Skeletal muscle satellite cell (primary cell): Measurements from ENCODE around the gene SYNE1.

Source experiments
- H3K27me3 ChIP-seq: 2 replicates; pipeline ENCODE4 v1.7.0; 2013; ENCODE audit warnings: low read length; ENCODE audit not compliant: control insufficient read depth, insufficient read depth
- H3K36me3 ChIP-seq: 2 replicates; pipeline ENCODE4 v1.7.0; 2013; ENCODE audit warnings: mild to moderate bottlenecking, control low read depth, low read length; ENCODE audit not compliant: insufficient read depth
- H3K4me1 ChIP-seq: 2 replicates; pipeline ENCODE4 v1.7.0; 2013; ENCODE audit warnings: low read length; ENCODE audit not compliant: control insufficient read depth, insufficient read depth
- H3K4me2 ChIP-seq: 2 replicates; pipeline ENCODE4 v1.7.0; 2013; ENCODE audit warnings: mild to moderate bottlenecking, low read length
- H3K4me3 ChIP-seq: 2 replicates; pipeline ENCODE4 v1.7.0; 2013; ENCODE audit warnings: low read length
- H3K9ac ChIP-seq: 2 replicates; pipeline ENCODE4 v1.7.0; 2013; ENCODE audit warnings: mild to moderate bottlenecking, low read depth, low read length, moderate library complexity
- H3K9me3 ChIP-seq: replicated peaks from 2 replicates; pipeline ENCODE4 v1.7.0; 2013; ENCODE audit warnings: mild to moderate bottlenecking, control low read depth, low read length

Gene SYNE1

DNA sequence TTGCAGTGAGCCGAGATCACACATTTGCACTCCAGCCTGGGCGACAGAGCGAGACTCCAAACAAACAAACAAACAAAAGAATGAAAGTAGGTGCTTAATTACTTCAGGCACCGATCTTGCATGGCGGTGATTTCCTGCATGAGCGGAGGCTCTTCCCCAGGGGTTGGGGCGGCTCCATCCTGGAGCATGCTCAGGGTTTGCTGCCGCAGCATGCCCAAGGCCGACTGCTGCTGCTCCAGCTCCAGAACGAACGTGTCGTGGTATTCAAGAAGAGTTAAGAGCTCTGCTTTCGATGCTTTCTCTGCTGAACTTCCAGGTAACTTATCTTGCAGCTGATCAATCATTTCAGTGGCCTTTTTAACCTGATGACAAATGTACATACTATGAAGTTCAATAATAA lies 313.8 kb downstream of the SYNE1 start:
- H3K4me3 ChIP-seq = no peak overlapping the region
- H3K36me3 ChIP-seq = peaks cover 81% of the 10 kb centered on the region
- no peaks in the 10 kb centered on the region for H3K27me3 ChIP-seq
- peaks cover 5% of the 10 kb centered on the region for H3K4me1 ChIP-seq
- no peak overlapping the region for H3K4me2 ChIP-seq
- no peak overlapping the region for H3K9ac ChIP-seq
- no peaks in the 10 kb centered on the region for H3K9me3 ChIP-seq

DNA sequence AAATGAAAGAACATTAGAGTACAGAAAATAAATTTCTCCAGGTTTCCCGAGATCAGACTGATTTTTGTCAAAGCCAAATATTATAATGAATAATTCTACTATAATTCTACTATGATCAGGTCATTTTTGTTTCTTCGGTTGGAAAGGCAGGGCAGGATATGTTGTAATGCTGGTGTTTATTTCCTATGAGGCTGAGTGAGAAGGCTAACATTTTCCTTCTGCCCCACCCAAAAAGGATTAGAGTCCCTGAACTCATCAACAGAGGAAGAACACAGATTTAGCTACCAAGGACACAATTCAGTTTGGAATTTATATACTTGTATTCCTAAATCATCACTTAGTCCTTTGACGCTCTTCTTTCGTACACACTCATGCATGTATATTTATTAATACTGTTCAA lies 318.9 kb downstream of the SYNE1 start:
- no peaks in the 10 kb centered on the region for H3K9me3 ChIP-seq
- peak overlapping the region; percentile 24 for H3K9ac ChIP-seq
- H3K4me2 ChIP-seq = no peak overlapping the region
- peaks cover 74% of the 10 kb centered on the region for H3K36me3 ChIP-seq
- H3K4me3 ChIP-seq = no peak overlapping the region
- no peaks in the 10 kb centered on the region for H3K27me3 ChIP-seq
- H3K4me1 ChIP-seq = peaks cover 31% of the 10 kb centered on the region

DNA sequence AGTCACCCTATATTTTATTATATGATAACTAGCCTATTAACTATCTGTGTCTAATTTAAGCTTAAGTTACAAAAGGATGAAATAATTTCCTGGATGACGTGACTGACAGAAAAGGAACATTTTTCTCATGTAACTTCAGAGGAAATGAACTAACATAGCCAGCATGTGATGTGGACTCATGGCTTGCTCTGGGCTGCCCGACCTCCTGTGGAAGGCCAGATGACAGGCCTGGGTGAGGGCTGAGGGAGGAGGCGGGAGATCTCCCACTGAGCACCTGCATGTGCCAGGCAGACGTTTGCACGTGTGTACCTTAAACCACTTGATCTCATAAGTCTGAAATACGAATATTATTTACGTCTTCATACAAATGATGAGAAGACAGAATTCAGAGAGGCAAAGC lies 321.1 kb downstream of the SYNE1 start:
- H3K4me2 ChIP-seq = no peak overlapping the region
- H3K36me3 ChIP-seq = peaks cover 63% of the 10 kb centered on the region
- H3K4me3 ChIP-seq = no peak overlapping the region
- peaks cover 31% of the 10 kb centered on the region for H3K4me1 ChIP-seq
- H3K9ac ChIP-seq = peak overlapping the region; percentile 74
- H3K9me3 ChIP-seq = no peaks in the 10 kb centered on the region
- no peaks in the 10 kb centered on the region for H3K27me3 ChIP-seq

DNA sequence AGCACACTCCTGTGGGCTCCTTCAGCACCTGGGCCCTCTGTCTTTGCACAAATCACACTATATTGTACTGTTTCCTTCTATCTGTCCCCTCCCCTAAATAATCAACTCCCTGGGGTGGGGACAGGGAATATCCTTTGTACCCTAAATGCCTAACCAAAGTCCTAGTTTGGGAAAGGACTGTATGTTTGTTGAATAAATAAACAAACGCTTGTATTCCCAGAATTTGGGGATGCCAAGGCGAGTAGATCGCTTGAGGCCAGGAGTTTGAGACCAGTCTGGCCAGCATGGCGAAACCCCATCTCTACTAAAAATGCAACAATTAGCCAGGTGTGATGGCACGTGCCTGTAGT lies 322.7 kb downstream of the SYNE1 start:
- Histone ChIP-seq H3K4me3 (no peak overlapping the region), H3K9me3 (no peaks in the 10 kb centered on the region), H3K4me2 (no peak overlapping the region), H3K27me3 (no peaks in the 10 kb centered on the region), H3K36me3 (peaks cover 62% of the 10 kb centered on the region), H3K4me1 (peaks cover 31% of the 10 kb centered on the region), H3K9ac (no peak overlapping the region)

DNA sequence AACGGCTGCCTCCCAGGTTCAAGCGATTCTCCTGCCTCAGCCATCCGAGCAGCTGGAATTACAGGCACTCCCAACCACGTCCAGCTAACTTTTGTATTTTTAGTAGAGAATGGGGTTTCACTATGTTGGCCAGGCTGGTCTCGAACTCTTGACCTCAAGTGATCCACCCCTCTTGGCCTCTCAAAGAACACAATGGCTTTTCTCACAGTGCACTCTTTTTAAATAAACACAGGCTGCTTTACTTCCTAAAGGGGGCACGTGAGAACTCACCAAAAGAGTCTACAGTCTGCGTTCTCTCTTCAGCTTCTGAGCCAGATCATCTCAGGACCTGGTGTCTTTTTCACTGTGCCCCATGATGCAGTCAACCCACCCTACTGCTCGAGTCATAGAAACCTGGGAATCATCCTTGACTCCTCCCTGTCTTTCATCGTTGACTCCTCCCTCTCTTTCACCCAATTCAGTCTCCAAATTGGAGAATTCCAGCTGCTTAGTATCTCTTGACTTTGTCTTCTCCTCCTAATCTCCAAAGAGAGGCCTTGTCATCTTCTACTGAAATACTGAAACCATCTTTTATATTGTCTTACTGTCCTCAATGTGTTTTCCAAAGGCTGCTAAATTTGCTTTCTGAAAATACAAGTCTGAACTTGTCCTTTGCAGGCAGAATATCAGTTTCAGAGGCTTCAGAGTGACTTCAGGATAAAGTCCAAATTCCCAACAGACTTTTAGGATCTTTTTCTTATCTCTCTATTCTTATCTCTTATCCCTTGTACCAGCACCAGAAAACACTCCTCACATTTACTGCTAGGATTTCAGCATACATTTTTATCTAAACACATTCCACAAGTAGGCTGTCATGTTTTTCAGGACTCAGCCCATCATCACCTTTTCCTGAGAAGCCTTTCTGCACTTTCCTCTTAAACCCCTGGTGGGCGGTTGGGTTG lies 323.4 kb downstream of the SYNE1 start:
- Histone ChIP-seq H3K4me1 (peaks cover 31% of the 10 kb centered on the region), H3K4me2 (peak overlapping the region; percentile 7), H3K9me3 (no peaks in the 10 kb centered on the region), H3K27me3 (no peaks in the 10 kb centered on the region), H3K9ac (no peak overlapping the region), H3K4me3 (no peak overlapping the region), H3K36me3 (peaks cover 62% of the 10 kb centered on the region)

DNA sequence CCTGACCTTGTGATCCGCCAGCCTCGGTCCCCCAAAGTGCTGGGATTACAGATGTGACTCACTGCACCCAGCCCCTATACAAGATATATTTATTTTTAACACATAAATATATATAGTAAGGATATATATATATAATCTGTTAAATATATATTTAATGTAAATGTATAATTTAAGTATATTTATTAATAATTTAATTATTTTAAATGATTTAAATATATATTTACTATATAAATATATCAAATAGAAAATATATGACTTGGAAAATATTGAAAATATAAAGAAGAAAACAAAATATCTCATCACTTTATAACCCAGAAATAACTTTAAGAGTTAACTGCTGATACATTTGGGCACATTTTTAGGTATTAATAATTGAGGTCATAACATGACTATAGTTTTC lies 324.7 kb downstream of the SYNE1 start:
- H3K36me3 ChIP-seq = peaks cover 65% of the 10 kb centered on the region
- no peak overlapping the region for H3K4me3 ChIP-seq
- no peaks in the 10 kb centered on the region for H3K27me3 ChIP-seq
- H3K9me3 ChIP-seq = no peaks in the 10 kb centered on the region
- no peak overlapping the region for H3K9ac ChIP-seq
- H3K4me2 ChIP-seq = no peak overlapping the region
- H3K4me1 ChIP-seq = peaks cover 23% of the 10 kb centered on the region

DNA sequence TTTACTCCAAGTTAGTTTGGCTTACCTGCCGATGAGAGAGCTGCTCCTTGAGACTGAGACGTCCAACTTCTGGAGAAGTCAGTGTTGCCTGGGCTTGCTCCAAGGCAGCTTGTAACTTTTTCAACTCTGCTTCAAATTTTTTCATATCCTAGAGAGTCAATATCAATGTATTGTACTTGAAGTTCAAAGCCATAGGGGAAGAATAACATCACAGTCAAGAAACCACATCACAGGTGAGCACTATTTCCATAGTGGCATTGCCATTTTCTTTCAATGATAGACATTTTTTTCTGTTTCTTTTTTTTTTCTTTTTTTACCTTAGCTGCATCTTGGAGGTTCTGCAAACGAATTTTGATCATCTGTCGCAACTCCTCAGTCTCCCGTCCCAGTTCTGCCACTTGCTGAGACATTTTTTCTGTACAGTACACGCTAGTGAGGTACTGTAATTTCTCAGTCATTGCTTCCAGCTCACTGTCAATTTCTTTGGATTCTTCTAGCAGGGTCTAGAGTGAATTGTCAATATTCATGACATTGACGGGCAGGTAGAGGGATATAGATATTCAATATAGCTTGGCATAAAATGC lies 326.7 kb downstream of the SYNE1 start:
- Histone ChIP-seq H3K4me3 (no peak overlapping the region), H3K4me2 (no peak overlapping the region), H3K36me3 (peaks cover 59% of the 10 kb centered on the region), H3K27me3 (no peaks in the 10 kb centered on the region), H3K9ac (no peak overlapping the region), H3K9me3 (no peaks in the 10 kb centered on the region), H3K4me1 (peaks cover 12% of the 10 kb centered on the region)

DNA sequence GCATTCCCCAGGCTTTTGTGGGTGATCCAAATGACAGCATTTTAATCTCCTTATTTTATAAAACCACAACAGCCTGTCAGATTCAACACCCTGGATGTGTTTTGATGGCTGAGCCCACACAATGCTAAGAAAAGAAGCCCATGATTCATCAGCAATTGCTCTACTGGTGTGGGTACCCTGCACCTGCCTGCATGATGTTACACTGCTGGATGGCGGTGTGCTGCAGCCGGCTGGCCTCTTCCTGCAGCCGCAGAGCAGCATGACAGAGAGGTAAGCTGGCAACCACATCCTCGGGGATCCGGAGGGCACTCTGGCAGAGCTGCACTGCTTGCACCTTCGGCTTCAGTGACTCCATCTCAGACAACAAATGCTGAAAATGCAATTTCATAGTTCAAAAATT lies 327.5 kb downstream of the SYNE1 start:
- no peaks in the 10 kb centered on the region for H3K9me3 ChIP-seq
- no peak overlapping the region for H3K4me2 ChIP-seq
- no peak overlapping the region for H3K9ac ChIP-seq
- no peaks in the 10 kb centered on the region for H3K27me3 ChIP-seq
- peaks cover 11% of the 10 kb centered on the region for H3K4me1 ChIP-seq
- H3K4me3 ChIP-seq = no peak overlapping the region
- H3K36me3 ChIP-seq = peaks cover 64% of the 10 kb centered on the region

DNA sequence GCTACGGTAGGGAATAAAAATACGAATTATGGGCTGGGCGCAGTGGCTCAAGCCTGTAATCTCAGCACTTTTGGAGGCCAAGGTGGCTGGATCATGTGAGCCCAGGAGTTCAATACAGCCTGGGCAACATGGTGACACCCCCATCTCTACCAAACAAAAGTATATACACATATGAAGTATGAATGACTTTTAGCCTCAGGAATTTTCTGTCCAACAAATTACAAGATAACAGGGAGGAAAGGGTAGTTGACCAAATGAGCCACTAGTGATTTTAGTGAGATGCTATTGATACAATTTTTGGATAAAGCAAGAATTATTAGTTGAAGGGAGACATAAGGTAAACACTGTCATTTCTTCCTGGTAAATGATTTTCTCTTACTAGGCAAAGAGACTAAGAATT lies 328.2 kb downstream of the SYNE1 start:
- Histone ChIP-seq H3K4me3 (no peak overlapping the region), H3K4me1 (peaks cover 5% of the 10 kb centered on the region), H3K36me3 (peaks cover 63% of the 10 kb centered on the region), H3K9ac (no peak overlapping the region), H3K9me3 (no peaks in the 10 kb centered on the region), H3K4me2 (no peak overlapping the region), H3K27me3 (no peaks in the 10 kb centered on the region)

DNA sequence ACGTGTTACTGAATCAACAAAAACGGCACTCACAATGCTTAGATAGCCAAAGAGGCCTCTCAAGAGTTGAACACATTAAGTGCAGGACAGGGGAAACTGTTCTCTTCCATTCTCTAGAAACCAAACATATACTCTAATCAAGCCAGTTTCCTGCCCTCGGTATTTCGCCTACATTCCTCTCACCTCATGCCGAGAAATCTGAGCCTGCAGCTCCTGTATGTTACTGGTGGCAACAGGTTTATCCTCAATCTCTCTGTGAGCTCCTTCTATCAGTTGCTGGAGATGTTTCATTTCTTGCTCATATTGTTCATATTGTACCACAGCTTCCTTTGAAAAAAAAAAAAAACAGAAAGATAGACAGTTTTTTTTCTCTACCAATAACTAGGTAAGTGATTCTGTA lies 328.9 kb downstream of the SYNE1 start:
- Histone ChIP-seq H3K9ac (no peak overlapping the region), H3K27me3 (no peaks in the 10 kb centered on the region), H3K4me2 (no peak overlapping the region), H3K9me3 (no peaks in the 10 kb centered on the region), H3K4me1 (no peaks in the 10 kb centered on the region), H3K36me3 (peaks cover 58% of the 10 kb centered on the region), H3K4me3 (no peak overlapping the region)

DNA sequence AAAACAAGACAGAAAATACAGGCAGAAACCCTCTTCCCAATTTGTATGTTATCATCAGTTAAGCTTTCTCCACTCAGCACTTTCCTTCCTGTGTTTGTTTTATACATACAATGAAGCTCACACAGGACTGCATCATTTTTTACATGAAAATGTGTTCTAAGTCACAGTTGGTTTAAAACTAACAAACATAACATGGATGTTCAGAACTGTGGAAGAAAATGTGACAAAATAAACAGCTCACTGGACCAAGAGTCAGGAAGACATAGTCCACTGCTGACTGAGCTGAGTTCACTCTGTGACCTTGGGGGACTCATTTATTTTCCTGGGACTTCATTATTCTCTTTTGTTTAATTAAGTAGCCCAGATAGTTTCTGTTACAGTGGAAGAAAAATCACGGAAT lies 331.5 kb downstream of the SYNE1 start:
- H3K4me3 ChIP-seq = no peak overlapping the region
- peaks cover 5% of the 10 kb centered on the region for H3K4me1 ChIP-seq
- H3K27me3 ChIP-seq = no peaks in the 10 kb centered on the region
- no peak overlapping the region for H3K4me2 ChIP-seq
- H3K9ac ChIP-seq = no peak overlapping the region
- peaks cover 45% of the 10 kb centered on the region for H3K36me3 ChIP-seq
- no peaks in the 10 kb centered on the region for H3K9me3 ChIP-seq
